Measurements from ENCODE around the gene SMOC1.

The SMOC1 gene

DNA sequence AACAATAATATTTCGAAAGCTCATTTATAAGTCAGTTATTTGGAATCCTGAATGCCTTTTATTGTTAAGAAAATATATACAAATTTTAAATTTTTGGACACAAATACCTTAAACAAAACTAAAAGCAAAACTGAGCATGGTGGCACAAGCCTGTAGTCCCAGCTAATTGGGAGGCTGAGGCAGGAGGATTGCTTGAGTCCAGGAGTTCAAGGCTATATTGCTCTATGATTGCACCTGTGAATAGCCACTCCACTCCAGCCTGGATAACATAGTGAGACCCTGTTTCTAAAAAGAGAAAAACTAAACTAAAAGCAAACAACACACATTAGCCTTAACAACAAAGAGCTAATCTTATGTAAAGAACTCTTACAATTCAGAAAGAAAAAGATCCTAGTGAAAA, 78.8 kb downstream of the SMOC1 start:
- Histone ChIP-seq H2AFZ (ENCODE audit: low read depth, low read length) (no peak overlapping the region), H3K79me2 (ENCODE audit: insufficient read depth, low read length) (no peaks in the 10 kb centered on the region), H3K36me3 (ENCODE audit: insufficient read depth, low read length) (no peaks in the 10 kb centered on the region), H3K9me3 (ENCODE audit: insufficient read depth, low read length, severe bottlenecking) (no peaks in the 10 kb centered on the region), H3K4me3 (ENCODE audit: low read depth in 1 of 2, low read length in 2 of 2) (no peak overlapping the region), H3K27ac (ENCODE audit: low read length) (no peak overlapping the region), H3K4me2 (ENCODE audit: insufficient read depth, low read length) (no peak overlapping the region), H3K9ac (ENCODE audit: low read depth, low read length) (no peak overlapping the region), H3K4me1 (ENCODE audit: insufficient read depth, low read length) (no peaks in the 10 kb centered on the region), H3K27me3 (ENCODE audit: insufficient read depth, low read length, poor library complexity) (peaks cover 9% of the 10 kb centered on the region), H4K20me1 (ENCODE audit: insufficient read depth, low read length) (no peaks in the 10 kb centered on the region)
- DNase-seq (no peak), ATAC-seq (ENCODE audit: insufficient read depth, low read depth) (no peak)
- TF ChIP-seq EZH2 (IDR thresholded peaks at IDR 0.05; ENCODE audit: borderline replicate concordance, low read depth, low read length, severe bottlenecking): no peak
- TF ChIP-seq, protein P1, sequence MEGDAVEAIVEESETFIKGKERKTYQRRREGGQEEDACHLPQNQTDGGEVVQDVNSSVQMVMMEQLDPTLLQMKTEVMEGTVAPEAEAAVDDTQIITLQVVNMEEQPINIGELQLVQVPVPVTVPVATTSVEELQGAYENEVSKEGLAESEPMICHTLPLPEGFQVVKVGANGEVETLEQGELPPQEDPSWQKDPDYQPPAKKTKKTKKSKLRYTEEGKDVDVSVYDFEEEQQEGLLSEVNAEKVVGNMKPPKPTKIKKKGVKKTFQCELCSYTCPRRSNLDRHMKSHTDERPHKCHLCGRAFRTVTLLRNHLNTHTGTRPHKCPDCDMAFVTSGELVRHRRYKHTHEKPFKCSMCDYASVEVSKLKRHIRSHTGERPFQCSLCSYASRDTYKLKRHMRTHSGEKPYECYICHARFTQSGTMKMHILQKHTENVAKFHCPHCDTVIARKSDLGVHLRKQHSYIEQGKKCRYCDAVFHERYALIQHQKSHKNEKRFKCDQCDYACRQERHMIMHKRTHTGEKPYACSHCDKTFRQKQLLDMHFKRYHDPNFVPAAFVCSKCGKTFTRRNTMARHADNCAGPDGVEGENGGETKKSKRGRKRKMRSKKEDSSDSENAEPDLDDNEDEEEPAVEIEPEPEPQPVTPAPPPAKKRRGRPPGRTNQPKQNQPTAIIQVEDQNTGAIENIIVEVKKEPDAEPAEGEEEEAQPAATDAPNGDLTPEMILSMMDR (IDR thresholded peaks at IDR 0.05; ENCODE audit: borderline replicate concordance, extremely low read depth, low read length, poor library complexity, severe bottlenecking): no peak

DNA sequence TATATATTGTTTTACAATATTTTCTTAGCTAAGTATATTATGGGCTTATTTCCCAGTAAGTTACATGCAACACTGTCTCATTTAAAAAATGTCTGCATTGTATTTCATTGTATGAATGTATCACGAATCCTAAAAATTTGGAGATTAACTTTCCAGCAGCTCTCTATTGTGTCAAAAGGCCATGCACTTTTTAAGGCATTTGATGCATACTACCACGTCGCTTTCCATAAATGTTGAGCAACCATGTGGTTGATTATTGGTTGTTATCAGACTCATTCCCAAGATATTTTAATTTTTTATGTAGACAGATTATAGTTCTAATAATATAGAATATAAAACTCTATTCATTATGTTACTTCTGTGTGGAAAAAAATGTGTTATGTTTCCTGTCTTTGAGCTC, 79.9 kb downstream of the SMOC1 start:
- H3K4me2 ChIP-seq (ENCODE audit: insufficient read depth, low read length): no peak overlapping the region

DNA sequence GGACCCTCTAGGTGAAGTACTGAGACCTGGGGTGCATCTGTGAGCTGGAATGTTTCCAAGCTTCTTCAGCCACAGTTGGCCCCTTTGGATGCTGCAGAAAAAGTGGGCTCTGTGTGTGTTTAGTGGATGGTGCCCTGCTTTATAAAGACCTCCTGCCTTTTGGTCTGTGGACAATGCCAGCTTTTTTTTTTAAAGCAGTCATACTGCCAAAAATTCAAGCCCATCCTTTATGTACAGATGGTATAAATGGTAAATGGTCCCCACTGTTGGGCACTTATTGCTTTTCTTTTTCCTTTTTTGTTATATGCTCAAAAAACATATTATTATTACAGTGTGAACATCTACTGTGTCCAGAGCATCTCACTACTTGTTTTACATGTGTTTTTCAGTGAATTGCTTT, 81.1 kb downstream of the SMOC1 start:
- H3K79me2 ChIP-seq (ENCODE audit: insufficient read depth, low read length): no peaks in the 10 kb centered on the region
- H4K20me1 ChIP-seq (ENCODE audit: insufficient read depth, low read length): no peaks in the 10 kb centered on the region
- no peak for TF ChIP-seq EZH2 (IDR thresholded peaks at IDR 0.05; ENCODE audit: borderline replicate concordance, low read depth, low read length, severe bottlenecking)
- TF ChIP-seq, protein P1 (IDR thresholded peaks at IDR 0.05; ENCODE audit: borderline replicate concordance, extremely low read depth, low read length, poor library complexity, severe bottlenecking): no peak
- no peaks in the 10 kb centered on the region for H3K9me3 ChIP-seq (ENCODE audit: insufficient read depth, low read length, severe bottlenecking)
- H3K27me3 ChIP-seq (ENCODE audit: insufficient read depth, low read length, poor library complexity): peaks cover 9% of the 10 kb centered on the region
- H3K9ac ChIP-seq (ENCODE audit: low read depth, low read length): no peak overlapping the region
- no peak overlapping the region for H3K4me2 ChIP-seq (ENCODE audit: insufficient read depth, low read length)
- no peaks in the 10 kb centered on the region for H3K4me1 ChIP-seq (ENCODE audit: insufficient read depth, low read length)
- no peak overlapping the region for H2AFZ ChIP-seq (ENCODE audit: low read depth, low read length)
- no peak overlapping the region for H3K4me3 ChIP-seq (ENCODE audit: low read depth in 1 of 2, low read length in 2 of 2)
- H3K36me3 ChIP-seq (ENCODE audit: insufficient read depth, low read length): no peaks in the 10 kb centered on the region
- ATAC-seq (ENCODE audit: insufficient read depth, low read depth) (no peak), DNase-seq (no peak)
- H3K27ac ChIP-seq (ENCODE audit: low read length): no peak overlapping the region

More for the DNA sequence above, 79.9 kb downstream of the SMOC1 start:
- no peaks in the 10 kb centered on the region for H3K36me3 ChIP-seq (ENCODE audit: insufficient read depth, low read length)
- H2AFZ ChIP-seq (ENCODE audit: low read depth, low read length): no peak overlapping the region
- TF ChIP-seq, protein P1 (IDR thresholded peaks at IDR 0.05; ENCODE audit: borderline replicate concordance, extremely low read depth, low read length, poor library complexity, severe bottlenecking): no peak
- no peak for TF ChIP-seq EZH2 (IDR thresholded peaks at IDR 0.05; ENCODE audit: borderline replicate concordance, low read depth, low read length, severe bottlenecking)
- H4K20me1 ChIP-seq (ENCODE audit: insufficient read depth, low read length): no peaks in the 10 kb centered on the region
- no peaks in the 10 kb centered on the region for H3K4me1 ChIP-seq (ENCODE audit: insufficient read depth, low read length)
- H3K79me2 ChIP-seq (ENCODE audit: insufficient read depth, low read length): no peaks in the 10 kb centered on the region
- no peaks in the 10 kb centered on the region for H3K9me3 ChIP-seq (ENCODE audit: insufficient read depth, low read length, severe bottlenecking)
- DNase-seq (no peak), ATAC-seq (ENCODE audit: insufficient read depth, low read depth) (no peak)
- H3K27me3 ChIP-seq (ENCODE audit: insufficient read depth, low read length, poor library complexity): peaks cover 9% of the 10 kb centered on the region
- H3K27ac ChIP-seq (ENCODE audit: low read length): no peak overlapping the region
- no peak overlapping the region for H3K4me3 ChIP-seq (ENCODE audit: low read depth in 1 of 2, low read length in 2 of 2)
- H3K9ac ChIP-seq (ENCODE audit: low read depth, low read length): no peak overlapping the region

DNA sequence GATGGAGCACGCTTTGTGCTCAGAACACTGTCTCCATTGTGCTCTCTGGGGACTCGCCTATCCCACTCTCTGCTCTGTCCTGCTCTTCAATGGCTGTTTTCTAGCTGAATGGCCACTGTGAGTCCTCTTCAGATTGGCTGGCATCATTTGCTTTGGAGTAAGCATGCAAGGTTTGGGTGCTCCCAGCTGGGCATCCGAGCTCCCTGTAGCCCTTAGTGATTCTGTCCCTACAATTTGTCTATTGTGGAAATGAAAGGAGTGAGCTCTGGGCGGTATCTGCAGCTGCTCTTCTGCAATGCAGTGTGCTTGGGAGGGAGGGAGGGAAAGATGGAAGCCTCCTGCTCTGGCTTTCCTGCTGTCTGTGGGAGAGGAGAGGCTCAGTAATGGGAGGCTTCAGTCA, 84.8 kb downstream of the SMOC1 start:
- TF ChIP-seq EZH2 (IDR thresholded peaks at IDR 0.05; ENCODE audit: borderline replicate concordance, low read depth, low read length, severe bottlenecking): no peak
- TF ChIP-seq, protein P1 (IDR thresholded peaks at IDR 0.05; ENCODE audit: borderline replicate concordance, extremely low read depth, low read length, poor library complexity, severe bottlenecking): no peak

More for the DNA sequence above, 84.8 kb downstream of the SMOC1 start:
- Histone ChIP-seq H3K4me3 (ENCODE audit: low read depth in 1 of 2, low read length in 2 of 2) (no peak overlapping the region), H3K4me1 (ENCODE audit: insufficient read depth, low read length) (no peaks in the 10 kb centered on the region), H3K4me2 (ENCODE audit: insufficient read depth, low read length) (no peak overlapping the region), H4K20me1 (ENCODE audit: insufficient read depth, low read length) (no peaks in the 10 kb centered on the region), H3K36me3 (ENCODE audit: insufficient read depth, low read length) (no peaks in the 10 kb centered on the region), H3K79me2 (ENCODE audit: insufficient read depth, low read length) (no peaks in the 10 kb centered on the region), H3K27ac (ENCODE audit: low read length) (no peak overlapping the region), H3K27me3 (ENCODE audit: insufficient read depth, low read length, poor library complexity) (no peaks in the 10 kb centered on the region), H2AFZ (ENCODE audit: low read depth, low read length) (no peak overlapping the region), H3K9ac (ENCODE audit: low read depth, low read length) (no peak overlapping the region), H3K9me3 (ENCODE audit: insufficient read depth, low read length, severe bottlenecking) (no peaks in the 10 kb centered on the region)
- ATAC-seq (ENCODE audit: insufficient read depth, low read depth): no peak
- DNase-seq: no peak
